HCT116 (cell line): ENCODE data around the gene TEX13A.

Experiments used
- CEBPB ChIP-seq: IDR thresholded peaks from 2 replicates; pipeline ENCODE4 v1.6.1; 2012; ENCODE audit warnings: low read depth
- CTCF ChIP-seq, 3 experiments: fragments of 200-600 bp in 1 of 3; sonication (generic) in 1 of 3; IDR thresholded peaks in 2 of 3; conservative IDR thresholded peaks in 1 of 3; 2 replicates each; pipeline ENCODE4 v1.5.1; 2012 to 2017; ENCODE audit warnings: low read depth in 2 of 3, low read length in 2 of 3, antibody characterized with exemption in 1 of 3, borderline replicate concordance in 1 of 3, control low read depth in 1 of 3, mild to moderate bottlenecking in 1 of 3, mixed read lengths in 1 of 3, mixed run types in 1 of 3, moderate library complexity in 1 of 3; ENCODE audit not compliant: insufficient read depth in 1 of 3
- ELF1 ChIP-seq: IDR thresholded peaks from 2 replicates; pipeline ENCODE4 v1.6.1; 2012; ENCODE audit warnings: low read depth, borderline replicate concordance
- EZH2 ChIP-seq: fragments of 200-600 bp; sonication (generic); IDR thresholded peaks from 2 replicates; pipeline ENCODE4 v1.6.1; 2017; ENCODE audit warnings: antibody characterized with exemption, mixed run types
- EZH2phosphoT487 ChIP-seq: fragments of 200-600 bp; IDR thresholded peaks from 2 replicates; pipeline ENCODE4 v1.6.1; 2018; ENCODE audit warnings: antibody characterized with exemption, borderline replicate concordance
- MAX ChIP-seq: IDR thresholded peaks from 2 replicates; pipeline ENCODE4 v1.6.1; 2012
- POLR2A ChIP-seq: IDR thresholded peaks from 2 replicates; pipeline ENCODE4 v1.7.0; 2011; ENCODE audit warnings: borderline replicate concordance; ENCODE audit not compliant: insufficient read depth, insufficient read length; ENCODE audit errors: extremely low read depth
- POLR2AphosphoS5 ChIP-seq: IDR thresholded peaks from 2 replicates; pipeline ENCODE4 v1.6.1; 2011; ENCODE audit warnings: mild to moderate bottlenecking, low read depth, low read length, moderate library complexity
- SP1 ChIP-seq: IDR thresholded peaks from 2 replicates; pipeline ENCODE4 v1.6.1; 2012; ENCODE audit warnings: low read depth
- SRF ChIP-seq: IDR thresholded peaks from 2 replicates; pipeline ENCODE4 v1.6.1; 2012; ENCODE audit warnings: low read depth
- YY1 ChIP-seq: IDR thresholded peaks from 2 replicates; pipeline ENCODE4 v1.6.1; 2011; ENCODE audit warnings: low read length, low read depth, moderate library complexity, mild to moderate bottlenecking; ENCODE audit not compliant: insufficient replicate concordance; ENCODE audit errors: extremely low read depth
- ZFX ChIP-seq: fragments of 450-650 bp; IDR thresholded peaks from 2 replicates; pipeline ENCODE4 v1.6.1; 2017
- ZNF274 ChIP-seq: fragments of 200-500 bp; sonication (Bioruptor generic); IDR thresholded peaks from 2 replicates; pipeline ENCODE4 v1.6.1; 2014; ENCODE audit warnings: mild to moderate bottlenecking, low read depth, low read length, inconsistent platforms

- peak in 2 of 3 experiments; percentile 32 to 36; a peak in 4 of 6 replicates for TF ChIP-seq CTCF (IDR thresholded peaks at IDR 0.05 in 2 of 3, conservative IDR thresholded peaks at IDR 0.05 in 1 of 3; ENCODE audit: borderline replicate concordance in 1 of 3, insufficient read depth in 1 of 3, low read depth in 2 of 3, low read length in 2 of 3)
- TF ChIP-seq POLR2A, result no peak
- TF ChIP-seq YY1, result no peak
- no peak for TF ChIP-seq POLR2AphosphoS5
- no peak for TF ChIP-seq EZH2
- TF ChIP-seq CEBPB, result no peak
- TF ChIP-seq ZNF274, result no peak
- TF ChIP-seq EZH2phosphoT487, result no peak
- TF ChIP-seq SRF, result no peak
- no peak for TF ChIP-seq ZFX
- TF ChIP-seq ELF1, result no peak
- no peak for TF ChIP-seq SP1
- TF ChIP-seq MAX, result no peak
Observed at GRCh38 chrX:105191878-105192277, 28.6 kb downstream of the TEX13A start.
